Activated CD4-positive, alpha-beta T cell treated with anti-CD3 and anti-CD28 coated beads, Interleukin-2, Interleukin-4, amounts not matched to agents 100 ng/mL and 50 ng/mL, durations not matched to agents 16 hours and 8 hours (primary cell): Measurements from ENCODE around the gene PJA1.

Source experiments
- DNase-seq: peaks from one replicate; pipeline ENCODE4 v3.0.0-alpha.2; 2020; ENCODE audit warnings: low spot score

PJA1 gene

DNA sequence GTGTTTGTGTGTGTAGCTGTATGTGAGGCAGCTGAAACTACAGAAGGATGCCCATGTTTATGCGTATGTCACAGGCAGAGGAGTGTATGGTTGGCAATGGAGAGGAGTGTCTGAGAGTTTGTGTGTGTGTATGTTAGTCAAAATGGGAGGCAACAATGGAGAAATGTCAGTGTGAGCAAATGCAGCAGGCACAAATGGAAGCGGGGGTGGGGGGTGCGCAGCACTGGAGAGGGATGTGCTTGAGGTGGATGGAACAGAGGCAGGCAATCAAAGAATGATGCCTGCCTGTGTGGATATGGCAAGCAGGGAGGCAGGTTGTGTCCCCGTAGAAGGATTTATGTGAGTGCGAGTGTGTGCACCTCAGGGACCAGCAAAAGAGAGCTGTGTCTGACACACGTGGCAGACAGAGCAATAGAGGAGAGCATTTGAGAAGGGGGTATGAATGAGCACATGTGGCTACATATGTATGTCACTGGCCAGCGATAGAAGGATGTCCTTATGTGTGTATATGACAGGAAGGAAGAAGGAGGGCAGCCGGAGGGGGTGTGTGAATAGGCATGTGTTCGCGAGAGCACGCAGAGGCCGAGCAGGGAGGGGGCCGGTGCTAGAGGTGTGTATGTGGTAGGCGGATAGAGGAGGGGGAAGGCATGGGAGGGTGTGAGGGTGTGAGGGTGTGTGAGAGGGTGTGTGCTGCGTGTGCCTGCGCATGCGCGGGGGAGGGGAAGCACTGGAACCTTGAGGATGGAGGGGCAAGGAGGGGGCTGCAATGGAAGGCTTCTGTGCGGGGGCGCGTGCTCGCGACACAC, 1.1 kb downstream of the PJA1 start:
- peak; percentile 54 for DNase-seq

DNA sequence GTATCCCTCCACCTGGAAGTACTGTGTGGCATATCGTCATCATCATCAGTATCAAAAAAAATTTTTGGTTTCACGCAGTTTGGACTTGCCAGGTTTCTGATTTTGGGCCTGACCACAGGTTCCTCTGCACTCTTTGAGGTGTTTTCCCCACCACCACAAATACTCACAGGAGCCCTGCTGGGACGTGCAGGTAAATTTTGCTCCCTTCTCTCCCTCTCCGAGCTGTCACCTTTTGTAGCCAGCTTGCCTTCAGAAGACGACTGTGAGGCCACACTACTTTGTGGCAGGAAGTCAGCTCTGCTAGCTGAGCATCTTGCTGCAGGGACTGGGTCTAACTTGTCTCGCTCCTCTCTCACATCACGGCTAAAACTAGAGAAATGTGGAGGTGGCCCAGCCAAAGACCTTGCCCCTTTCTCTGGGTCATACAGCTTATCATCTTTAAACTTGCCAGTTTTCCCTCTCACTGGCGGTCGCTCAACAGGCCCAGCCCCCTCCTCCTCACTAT, 2.8 kb downstream of the PJA1 start:
- DNase-seq = no peak

GRCh38 chrX:69161786-69162349, 3.4 kb downstream of the PJA1 start:
- no peak for DNase-seq

DNA sequence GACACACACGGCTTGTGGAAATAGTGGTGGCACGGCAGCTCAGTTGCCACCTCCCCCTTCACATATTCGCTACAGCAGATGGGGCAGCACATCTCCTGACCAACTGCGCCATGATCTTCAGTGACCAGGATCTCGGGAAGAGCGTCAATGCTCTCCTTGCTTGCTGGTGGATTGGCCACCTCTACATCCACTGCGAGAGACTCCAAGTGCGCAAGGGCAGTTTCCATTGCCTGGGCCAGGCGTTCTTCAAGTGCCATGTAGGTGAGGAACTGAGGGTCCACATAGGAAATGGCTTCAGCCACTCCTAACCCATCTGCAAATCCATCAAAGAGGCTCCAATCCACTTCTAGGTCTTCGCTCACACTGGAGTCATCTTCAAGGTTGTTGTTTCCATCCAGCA, 3.9 kb downstream of the PJA1 start:
- DNase-seq = no peak

DNA sequence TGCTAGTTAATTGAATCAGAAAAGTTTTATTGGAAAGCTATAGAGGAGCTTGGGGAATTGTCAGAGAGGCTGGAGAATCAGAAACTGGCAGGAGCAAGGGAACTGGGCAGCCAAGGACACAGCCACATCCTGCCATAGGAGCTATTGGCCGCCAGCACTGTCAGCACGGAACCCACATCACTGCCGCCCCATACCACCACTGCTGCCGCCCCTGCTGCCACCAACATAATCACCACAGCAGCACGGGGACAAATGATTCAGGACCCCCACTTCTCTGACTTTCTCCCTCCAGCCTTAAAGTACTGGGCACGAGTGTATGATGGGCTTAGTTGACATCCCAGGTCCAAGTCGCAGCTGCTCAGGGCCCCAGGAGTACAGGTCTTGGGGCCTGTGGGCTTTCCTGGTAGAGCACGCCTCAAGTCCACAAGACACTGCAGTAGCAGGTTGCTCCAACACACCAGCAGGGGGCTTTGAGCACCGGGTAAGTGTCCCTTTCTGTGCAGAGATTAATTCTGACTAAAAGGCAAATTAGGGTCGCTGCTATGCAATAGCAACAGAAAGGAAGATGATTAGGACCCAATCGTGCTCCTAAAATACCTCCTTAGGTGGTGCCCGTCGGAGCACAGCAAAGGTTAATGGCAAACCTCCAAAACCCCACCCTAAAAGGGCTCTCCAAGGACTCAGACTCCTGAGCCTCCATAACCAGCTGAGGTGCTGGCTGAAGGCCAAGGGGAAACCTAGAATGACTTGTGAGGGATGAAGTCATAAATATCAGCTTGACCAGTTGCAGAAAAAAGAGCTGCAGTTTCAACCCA, 6.9 kb downstream of the PJA1 start:
- peak; percentile 12 for DNase-seq

DNA sequence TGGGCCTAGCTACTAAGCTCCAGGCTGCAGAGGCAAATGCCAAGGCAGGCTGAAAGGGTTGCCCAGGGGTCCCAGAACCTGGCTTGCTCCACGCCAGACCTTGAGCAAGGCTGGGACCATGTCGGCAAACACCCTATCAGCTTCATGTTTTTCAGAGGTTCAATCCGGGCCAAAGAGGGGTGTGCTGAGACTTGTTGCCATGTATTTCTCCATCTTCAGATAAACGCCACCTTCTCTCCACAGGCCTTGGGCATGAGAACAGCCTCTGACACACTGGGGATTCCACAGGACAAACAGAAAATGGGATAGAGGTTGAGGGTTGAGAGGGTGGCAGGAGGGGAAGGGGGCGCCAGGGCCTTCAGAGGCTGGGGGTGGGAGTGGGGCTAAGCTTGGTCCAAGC, 8.6 kb downstream of the PJA1 start:
- DNase-seq = no peak

- DNase-seq = no peak
Measured at GRCh38 chrX:69155786-69156520, 9.3 kb downstream of the PJA1 start.

- no peak for DNase-seq
Measured at GRCh38 chrX:69154051-69154450, 11.2 kb downstream of the PJA1 start.

DNA sequence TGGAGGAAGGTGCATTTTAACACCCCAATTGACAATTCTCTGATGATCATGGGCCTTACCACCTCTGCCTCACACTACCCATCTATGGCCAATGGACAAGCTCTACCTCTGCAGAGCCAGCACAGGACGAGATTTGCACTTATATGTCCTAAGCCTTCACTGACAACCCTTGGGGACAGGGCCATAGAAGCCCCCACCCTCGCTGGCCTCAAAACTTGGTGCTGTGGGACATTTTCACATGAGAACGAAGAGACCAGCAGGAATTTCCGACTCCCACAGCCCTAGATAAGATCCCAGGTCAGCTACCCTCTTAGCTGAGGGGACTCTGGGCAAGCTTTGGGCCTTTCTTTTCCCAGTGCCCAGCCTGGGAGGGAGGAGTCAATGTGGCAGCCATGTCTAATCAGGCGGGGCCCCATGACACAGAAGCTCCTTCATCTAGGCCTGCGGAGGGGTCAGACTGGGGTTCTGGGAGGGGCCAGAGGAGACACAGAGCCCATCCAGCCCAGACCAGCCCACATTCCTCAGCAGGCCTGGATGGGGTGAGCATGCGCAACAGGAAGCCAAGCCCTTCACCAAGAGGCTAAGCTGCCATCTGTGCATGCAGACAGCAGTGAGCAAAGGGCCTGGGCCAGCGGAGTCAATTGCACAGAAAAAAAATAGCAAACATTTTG, 12.1 kb downstream of the PJA1 start:
- no peak for DNase-seq

- no peak for DNase-seq
Measured at GRCh38 chrX:69152417-69152841, 12.8 kb downstream of the PJA1 start.

- DNase-seq = no peak
Measured at GRCh38 chrX:69151866-69152284, 13.4 kb downstream of the PJA1 start.

- no peak for DNase-seq
Measured at GRCh38 chrX:69150281-69150960, 14.8 kb downstream of the PJA1 start.

DNA sequence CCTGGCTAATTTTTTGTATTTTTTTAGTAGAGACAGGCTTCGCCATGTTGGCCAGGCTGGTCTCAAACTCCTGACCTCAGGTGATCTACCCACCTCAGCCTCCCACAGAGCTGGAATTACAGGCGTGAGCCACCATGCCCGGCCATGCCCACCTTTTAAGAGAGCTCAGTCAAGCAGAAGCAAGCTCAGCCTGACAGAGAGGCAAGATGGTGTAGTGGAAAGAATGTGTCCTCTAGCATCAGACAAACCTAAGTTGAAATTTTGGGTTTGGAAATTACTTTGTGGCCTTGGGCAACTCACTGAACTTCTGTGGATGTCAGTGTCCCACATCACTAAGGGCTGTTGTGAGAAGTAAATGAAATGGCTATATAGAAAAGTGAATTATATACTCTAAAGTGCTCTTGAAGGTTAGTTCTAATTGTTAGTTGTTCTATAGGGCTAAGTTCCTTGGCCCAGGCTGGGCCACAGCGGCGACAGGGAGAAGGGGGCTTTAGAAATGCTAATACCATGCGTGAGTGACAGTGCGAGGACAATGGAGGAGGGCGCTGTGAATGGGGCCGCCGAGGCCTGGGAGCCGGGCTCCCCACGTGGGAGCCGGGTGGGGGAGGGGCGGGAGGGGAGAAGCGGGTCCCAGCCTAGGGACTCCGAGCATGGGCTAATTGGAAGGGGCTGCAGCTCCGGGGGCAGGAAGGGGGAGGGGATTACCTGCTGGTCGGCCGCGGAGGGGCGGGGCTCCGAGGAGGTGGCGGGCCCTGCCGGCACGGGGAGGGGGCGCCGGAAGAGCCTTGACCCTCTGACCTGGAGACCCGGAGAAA, 15.6 kb downstream of the PJA1 start:
- no peak for DNase-seq

- DNase-seq = no peak
Measured at GRCh38 chrX:69148946-69149345, 16.3 kb downstream of the PJA1 start.

GRCh38 chrX:69146739-69147138, 18.5 kb downstream of the PJA1 start:
- DNase-seq = no peak

DNA sequence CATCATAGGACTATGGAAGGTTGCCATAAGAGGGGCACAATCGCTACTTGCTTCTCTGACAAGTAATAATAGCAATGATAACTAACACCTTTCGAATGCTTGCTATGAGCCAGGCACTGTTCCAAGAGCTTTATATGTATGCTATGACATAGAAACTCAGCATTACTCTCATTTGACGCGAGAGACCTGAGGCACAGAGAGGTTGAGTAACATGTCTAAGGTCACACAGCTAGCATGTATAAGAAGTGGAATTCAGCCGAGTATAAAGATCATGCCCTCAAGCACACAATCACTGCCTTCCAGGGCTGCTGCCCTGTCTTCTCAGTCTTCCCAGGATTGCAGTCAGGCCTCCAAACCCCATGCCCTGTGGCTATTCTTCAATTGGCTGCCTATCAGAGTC, 19.5 kb downstream of the PJA1 start:
- DNase-seq = no peak

DNA sequence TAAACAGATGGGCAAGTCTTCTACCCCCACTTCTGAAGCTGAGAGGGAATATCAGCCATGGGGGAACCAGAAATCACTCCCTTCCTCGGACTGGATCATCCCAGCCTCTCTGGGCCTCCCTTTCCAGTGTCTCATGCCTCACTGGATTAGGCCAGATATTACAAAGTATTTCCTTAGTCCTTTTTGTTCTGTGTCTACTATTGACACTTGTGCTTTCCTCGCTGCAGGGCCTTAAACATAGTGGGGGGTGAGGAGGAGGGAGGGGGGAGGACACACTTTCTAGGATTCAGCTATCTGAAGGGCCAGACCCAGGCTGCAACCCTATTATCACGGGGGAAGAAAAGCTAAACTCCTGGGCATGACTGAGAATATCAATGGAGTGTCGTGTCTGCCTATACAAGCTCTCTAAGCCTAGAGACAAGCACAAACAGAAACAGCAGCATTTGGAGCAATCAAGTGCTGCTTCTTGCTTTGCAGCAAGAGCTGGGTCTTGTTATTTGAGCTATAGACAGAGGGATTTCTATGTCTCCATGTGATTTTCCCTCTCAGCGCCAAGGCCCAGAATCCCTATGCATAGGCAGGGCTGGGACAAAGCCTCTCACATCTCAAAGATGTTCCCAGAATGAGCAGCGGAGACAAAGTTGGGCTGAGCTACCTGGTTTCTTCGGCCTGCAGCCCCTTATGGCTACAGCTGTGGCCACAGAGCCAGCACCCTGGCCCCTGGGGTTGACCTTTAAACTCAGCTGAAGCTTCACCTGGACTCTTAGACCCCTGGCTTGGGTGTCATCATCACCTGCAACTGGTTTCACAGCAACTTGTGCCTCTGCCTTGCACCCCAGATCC, 20.2 kb downstream of the PJA1 start:
- DNase-seq = no peak

DNA sequence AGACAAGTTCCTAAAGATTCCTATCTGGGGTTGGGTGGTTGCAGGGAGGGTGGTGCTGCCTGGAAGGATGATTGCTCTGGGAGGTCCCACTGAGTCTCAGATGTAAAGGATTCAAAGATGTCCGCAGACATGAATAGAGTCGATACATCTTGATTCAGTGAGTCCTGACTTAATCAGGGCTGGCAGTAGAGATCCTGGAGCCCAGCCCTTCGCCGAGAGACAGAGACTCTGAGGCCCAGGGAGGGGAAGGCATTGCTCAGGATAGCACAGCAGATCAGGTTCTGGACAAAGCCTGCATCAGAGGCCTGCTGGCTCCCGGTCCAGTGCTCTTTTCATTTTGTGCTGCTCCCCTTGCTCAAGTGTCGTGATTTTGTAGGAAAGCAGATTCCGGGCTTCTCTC, 21.7 kb downstream of the PJA1 start:
- DNase-seq = no peak

GRCh38 chrX:69142788-69143469, 22.3 kb downstream of the PJA1 start:
- no peak for DNase-seq
